ENCODE results near the gene SMARCC1. TPM values are rescaled to one million over a fixed set of nuclear protein-coding genes. Genes with fewer than 3 reads are reported as not detected.

SMARCC1 gene
- total and polyA plus RNA-seq, 4 experiments from 2014 or later = 29.5 to 101 (median 72.7) TPM

DNA sequence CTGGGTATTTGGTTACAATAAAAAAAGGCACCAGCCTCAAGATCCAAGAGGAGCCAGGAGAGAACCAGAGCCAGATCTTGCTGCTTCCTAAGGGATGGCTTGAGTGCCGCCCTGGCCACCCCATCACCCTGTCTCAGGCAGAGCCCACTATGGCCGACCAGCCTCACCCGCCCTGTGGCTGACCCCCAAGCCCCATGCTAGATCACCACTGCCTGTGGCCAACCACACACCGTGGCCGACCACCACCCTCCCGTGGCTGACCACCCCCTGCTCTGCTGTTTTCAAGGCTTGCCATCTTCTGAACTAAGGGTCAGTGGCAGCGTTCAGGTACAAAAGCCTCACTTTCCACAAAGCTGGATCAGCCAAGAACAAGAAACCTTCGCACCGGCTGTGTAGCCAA is 215.0 kb downstream of the SMARCC1 start:
- H3K4me1 ChIP-seq (ENCODE audit: insufficient read depth, low read length) = no peaks in the 10 kb centered on the region
- H3K9me3 ChIP-seq (ENCODE audit: control insufficient read depth in 1 of 2, low read length in 2 of 2) = no peaks in the 10 kb centered on the region
- no peaks in the 10 kb centered on the region for H3K27me3 ChIP-seq (ENCODE audit: insufficient read depth, low read length)
- no peak overlapping the region for H3K4me3 Mint-ChIP-seq
- H3K9me3 Mint-ChIP-seq = peaks cover 0 to 2% (median 0%) of the 10 kb centered on the region in 8 donors
- POLR2A ChIA-PET (ENCODE audit: partially characterized antibody) = no interaction called here
- H3K4me3 ChIP-seq (ENCODE audit: low read length in 2 of 2) = no peak overlapping the region
- H3K27ac Mint-ChIP-seq = no peak overlapping the region
- H3K36me3 ChIP-seq (ENCODE audit: insufficient read depth, low read length) = no peaks in the 10 kb centered on the region
- H3K4me1 Mint-ChIP-seq = no peaks in the 10 kb centered on the region
- CTCF ChIA-PET (ENCODE audit: partially characterized antibody) = no interaction called here
- no peaks in the 10 kb centered on the region for H3K36me3 Mint-ChIP-seq
- no peak for DNase-seq
- H3K27me3 Mint-ChIP-seq = no peaks in the 10 kb centered on the region
- intact Hi-C loops (cut with micrococcal nuclease) = no loop called here
- no peak overlapping the region for H3K27ac ChIP-seq (ENCODE audit: low read depth, low read length)

DNA sequence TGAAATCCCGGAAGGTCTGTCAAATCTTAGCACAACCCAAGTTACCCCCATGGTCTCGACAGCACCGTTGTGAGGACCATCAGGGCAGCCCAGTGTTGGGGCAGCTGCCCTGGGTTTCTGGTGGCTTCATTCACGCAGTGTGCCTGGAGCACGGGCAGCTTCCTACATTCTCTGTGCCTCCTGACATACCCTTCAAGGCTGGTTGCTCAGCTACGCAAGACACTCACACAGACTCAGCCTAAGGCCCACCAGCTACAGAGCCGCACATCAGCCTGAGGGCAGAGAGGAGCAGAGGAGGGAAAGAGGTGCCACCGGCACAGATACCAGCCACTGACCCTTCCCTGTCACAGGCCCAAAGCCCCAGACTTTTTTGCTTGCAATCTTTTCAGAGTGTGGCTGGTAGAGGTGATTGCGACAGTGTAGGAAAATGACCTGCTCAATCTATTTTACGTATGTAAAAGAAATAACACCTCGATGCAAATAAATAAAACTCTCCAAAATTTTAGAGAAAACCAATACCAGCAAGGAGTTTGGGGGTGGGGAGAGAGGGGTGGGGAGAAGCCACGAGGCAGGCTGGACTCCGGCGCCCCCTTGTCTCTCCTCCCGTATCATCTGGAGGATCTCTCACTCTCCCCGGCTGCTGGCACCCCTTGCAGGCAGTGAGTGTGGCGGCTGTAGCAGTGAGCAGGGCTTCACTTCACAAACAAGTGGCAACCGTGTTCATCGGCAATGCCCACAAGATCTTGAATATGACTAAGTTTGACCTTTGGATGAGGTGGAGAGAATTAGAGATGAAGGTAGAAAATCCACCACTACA is 215.8 kb downstream of the SMARCC1 start:
- ChIA-PET CTCF (ENCODE audit: partially characterized antibody) (no interaction called here), POLR2A (ENCODE audit: partially characterized antibody) (no interaction called here)
- Histone ChIP-seq H3K36me3 (ENCODE audit: insufficient read depth, low read length) (no peaks in the 10 kb centered on the region), H3K27ac (ENCODE audit: low read depth, low read length) (no peak overlapping the region), H3K27me3 (ENCODE audit: insufficient read depth, low read length) (no peaks in the 10 kb centered on the region), H3K4me3 (ENCODE audit: low read length in 2 of 2) (no peak overlapping the region), H3K4me1 (ENCODE audit: insufficient read depth, low read length) (no peaks in the 10 kb centered on the region), H3K9me3 (ENCODE audit: control insufficient read depth in 1 of 2, low read length in 2 of 2) (no peaks in the 10 kb centered on the region)
- no peak overlapping the region for H3K27ac Mint-ChIP-seq
- H3K36me3 Mint-ChIP-seq = no peaks in the 10 kb centered on the region
- intact Hi-C loops (cut with micrococcal nuclease) = no loop called here
- H3K9me3 Mint-ChIP-seq = no peaks in the 10 kb centered on the region
- DNase-seq = no peak
- no peaks in the 10 kb centered on the region for H3K4me1 Mint-ChIP-seq
- H3K27me3 Mint-ChIP-seq = no peaks in the 10 kb centered on the region
- H3K4me3 Mint-ChIP-seq = no peak overlapping the region

DNA sequence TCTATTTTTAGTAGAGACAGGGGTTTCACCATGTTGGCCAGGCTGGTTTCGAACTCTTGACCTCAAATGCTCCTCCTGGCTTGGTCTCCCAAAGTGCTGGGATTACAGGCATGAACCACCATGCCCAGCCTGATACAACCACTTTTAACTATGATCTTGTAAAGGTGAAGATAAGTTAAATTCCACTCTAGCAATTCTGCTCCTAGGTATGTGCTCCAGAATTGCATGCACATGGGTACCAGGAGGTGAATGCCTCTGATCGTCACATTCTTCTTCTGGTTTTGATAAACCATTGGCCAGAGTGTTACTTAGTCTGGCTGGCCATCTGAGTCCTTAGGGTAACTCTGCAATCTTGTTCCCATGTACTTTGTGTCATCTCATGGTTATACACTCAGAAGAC is 225.3 kb downstream of the SMARCC1 start:
- CTCF ChIA-PET (ENCODE audit: partially characterized antibody) = interaction anchor here (1.4 kb wide), 1 partner anchor 9 kb away, joined by 3 read pairs; no protein-coding TSS in a partner anchor
- Histone ChIP-seq H3K9me3 (ENCODE audit: control insufficient read depth in 1 of 2, low read length in 2 of 2) (no peaks in the 10 kb centered on the region), H3K36me3 (ENCODE audit: insufficient read depth, low read length) (no peaks in the 10 kb centered on the region), H3K27ac (ENCODE audit: low read depth, low read length) (no peak overlapping the region), H3K27me3 (ENCODE audit: insufficient read depth, low read length) (no peaks in the 10 kb centered on the region), H3K4me3 (ENCODE audit: low read length in 2 of 2) (no peak overlapping the region), H3K4me1 (ENCODE audit: insufficient read depth, low read length) (no peaks in the 10 kb centered on the region)
- no peak overlapping the region for H3K4me3 Mint-ChIP-seq
- peaks cover 5 to 6% of the 10 kb centered on the region in 2 donors for H3K27me3 Mint-ChIP-seq
- H3K9me3 Mint-ChIP-seq = peaks cover 0 to 6% (median 0%) of the 10 kb centered on the region in 8 donors
- no peaks in the 10 kb centered on the region for H3K36me3 Mint-ChIP-seq
- no peak for DNase-seq
- H3K4me1 Mint-ChIP-seq = no peaks in the 10 kb centered on the region
- intact Hi-C loops (cut with micrococcal nuclease) = no loop called here
- no peak overlapping the region for H3K27ac Mint-ChIP-seq
- POLR2A ChIA-PET (ENCODE audit: partially characterized antibody) = interaction anchor here (0.6 kb wide), 1 partner anchor 441 kb away, joined by 3 read pairs; no protein-coding TSS in a partner anchor

DNA sequence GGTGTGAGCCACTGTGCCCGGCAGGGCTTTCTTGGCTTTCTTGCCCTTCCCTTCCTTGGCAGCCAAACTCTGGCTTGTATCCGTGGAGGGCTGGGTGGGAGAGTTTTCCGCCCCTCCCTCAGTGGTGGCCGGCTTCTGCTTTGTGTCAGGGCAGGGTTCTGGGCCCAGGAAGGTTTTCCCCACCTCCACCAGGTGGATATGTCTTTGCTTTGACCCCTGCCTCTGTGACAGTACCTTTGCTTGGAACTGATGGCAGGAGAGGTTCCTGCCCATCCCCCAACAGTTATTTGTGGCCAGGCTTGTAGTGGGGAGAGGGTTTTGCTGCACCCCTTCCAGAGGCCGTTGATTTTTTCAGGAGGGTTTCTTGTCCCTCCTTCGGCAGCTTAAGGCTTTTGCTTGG is 227.4 kb downstream of the SMARCC1 start:
- Histone ChIP-seq H3K4me3 (ENCODE audit: low read length in 2 of 2) (no peak overlapping the region), H3K9me3 (ENCODE audit: control insufficient read depth in 1 of 2, low read length in 2 of 2) (no peaks in the 10 kb centered on the region), H3K36me3 (ENCODE audit: insufficient read depth, low read length) (no peaks in the 10 kb centered on the region), H3K27me3 (ENCODE audit: insufficient read depth, low read length) (no peaks in the 10 kb centered on the region), H3K27ac (ENCODE audit: low read depth, low read length) (no peak overlapping the region), H3K4me1 (ENCODE audit: insufficient read depth, low read length) (no peaks in the 10 kb centered on the region)
- ChIA-PET CTCF (ENCODE audit: partially characterized antibody) (no interaction called here), POLR2A (ENCODE audit: partially characterized antibody) (no interaction called here)
- H3K4me1 Mint-ChIP-seq = peaks cover 0 to 4% (median 0%) of the 10 kb centered on the region in 4 donors
- no peak overlapping the region for H3K4me3 Mint-ChIP-seq
- H3K27ac Mint-ChIP-seq = no peak overlapping the region
- H3K9me3 Mint-ChIP-seq = peaks cover 0 to 6% (median 0%) of the 10 kb centered on the region in 8 donors
- no peak for DNase-seq
- H3K27me3 Mint-ChIP-seq = peaks cover 5 to 11% of the 10 kb centered on the region in 2 donors
- no peaks in the 10 kb centered on the region for H3K36me3 Mint-ChIP-seq
- intact Hi-C loops (cut with micrococcal nuclease) = no loop called here

DNA sequence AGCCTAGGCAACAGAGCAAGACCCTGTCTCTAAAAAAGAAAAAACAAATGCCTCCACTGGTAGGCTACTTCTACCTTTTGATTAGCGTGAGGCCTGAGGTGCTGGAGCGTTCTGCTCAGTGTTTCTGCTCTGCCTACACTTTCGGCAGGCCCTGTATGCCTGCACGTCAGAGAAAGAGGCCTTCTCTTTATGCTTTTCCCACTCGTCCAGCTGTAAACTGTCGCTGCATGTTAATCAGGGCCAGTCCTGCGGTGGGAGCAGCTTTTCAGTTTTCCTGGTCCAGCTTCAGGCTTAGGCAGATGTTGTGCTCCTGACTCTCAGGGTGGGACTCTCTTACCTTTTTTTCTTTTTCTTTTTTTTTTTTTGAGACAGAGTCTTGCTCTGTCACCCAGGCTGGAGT is 228.3 kb downstream of the SMARCC1 start:
- Mint-ChIP-seq H3K27ac (no peak overlapping the region), H3K4me1 (peaks cover 0 to 4% (median 0%) of the 10 kb centered on the region in 4 donors), H3K36me3 (no peaks in the 10 kb centered on the region), H3K4me3 (no peak overlapping the region), H3K27me3 (peaks cover 5 to 13% of the 10 kb centered on the region in 2 donors), H3K9me3 (peaks cover 0 to 6% (median 0%) of the 10 kb centered on the region in 8 donors)
- no peaks in the 10 kb centered on the region for H3K27me3 ChIP-seq (ENCODE audit: insufficient read depth, low read length)
- no peaks in the 10 kb centered on the region for H3K36me3 ChIP-seq (ENCODE audit: insufficient read depth, low read length)
- H3K4me1 ChIP-seq (ENCODE audit: insufficient read depth, low read length) = no peaks in the 10 kb centered on the region
- H3K9me3 ChIP-seq (ENCODE audit: control insufficient read depth in 1 of 2, low read length in 2 of 2) = no peaks in the 10 kb centered on the region
- H3K4me3 ChIP-seq (ENCODE audit: low read length in 2 of 2) = no peak overlapping the region
- H3K27ac ChIP-seq (ENCODE audit: low read depth, low read length) = no peak overlapping the region
- intact Hi-C loops (cut with micrococcal nuclease) = no loop called here
- POLR2A ChIA-PET (ENCODE audit: partially characterized antibody) = no interaction called here
- DNase-seq = no peak
- CTCF ChIA-PET (ENCODE audit: partially characterized antibody) = interaction anchor here (0.8 kb wide), 1 partner anchor 27 kb away, joined by 3 read pairs; no protein-coding TSS in a partner anchor

DNA sequence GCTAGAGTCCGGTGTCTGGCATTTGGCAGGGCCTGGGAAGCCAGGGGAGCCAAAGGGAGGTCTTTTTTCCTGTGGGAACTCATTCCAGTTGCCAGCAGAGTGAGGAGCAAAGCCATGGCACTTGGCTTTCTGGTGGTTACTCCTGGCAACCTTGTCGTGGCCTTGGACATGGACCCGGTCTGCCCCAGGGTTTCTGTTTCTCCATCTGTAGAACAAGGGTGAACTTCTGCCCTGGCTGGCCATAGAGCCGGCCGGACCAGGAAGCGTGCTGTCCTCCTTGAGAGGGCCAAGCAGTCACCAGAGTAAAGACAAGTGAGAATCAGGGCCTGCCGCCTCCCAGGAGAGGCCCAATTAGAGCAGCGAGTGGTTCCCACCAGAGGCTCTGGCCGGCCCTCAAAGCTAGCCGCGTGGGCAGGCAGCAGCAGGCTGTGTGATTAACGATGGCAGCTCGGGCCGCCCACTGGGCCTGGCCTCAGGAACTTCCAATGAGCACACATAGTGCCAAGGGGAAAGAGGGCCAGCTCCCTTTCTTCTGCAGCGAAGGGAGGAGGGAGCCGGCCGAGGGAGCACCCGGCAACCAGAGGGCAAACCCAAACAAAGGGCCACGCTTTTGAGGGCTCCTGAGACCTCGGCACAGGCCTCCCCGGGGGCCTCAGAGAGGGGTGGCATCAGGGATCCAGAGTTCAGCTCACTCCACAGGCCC is 239.1 kb downstream of the SMARCC1 start:
- Mint-ChIP-seq H3K27me3 (peaks cover 3 to 5% of the 10 kb centered on the region in 2 donors), H3K9me3 (no peaks in the 10 kb centered on the region), H3K27ac (no peak overlapping the region), H3K4me1 (peaks cover 0 to 2% (median 0%) of the 10 kb centered on the region in 4 donors), H3K4me3 (no peak overlapping the region), H3K36me3 (no peaks in the 10 kb centered on the region)
- H3K4me1 ChIP-seq (ENCODE audit: insufficient read depth, low read length) = no peaks in the 10 kb centered on the region
- POLR2A ChIA-PET (ENCODE audit: partially characterized antibody) = no interaction called here
- intact Hi-C loops (cut with micrococcal nuclease) = no loop called here
- no peak overlapping the region for H3K27ac ChIP-seq (ENCODE audit: low read depth, low read length)
- CTCF ChIA-PET (ENCODE audit: partially characterized antibody) = no interaction called here
- DNase-seq = no peak
- no peaks in the 10 kb centered on the region for H3K9me3 ChIP-seq (ENCODE audit: control insufficient read depth in 1 of 2, low read length in 2 of 2)
- no peaks in the 10 kb centered on the region for H3K27me3 ChIP-seq (ENCODE audit: insufficient read depth, low read length)
- H3K36me3 ChIP-seq (ENCODE audit: insufficient read depth, low read length) = no peaks in the 10 kb centered on the region
- H3K4me3 ChIP-seq (ENCODE audit: low read length in 2 of 2) = no peak overlapping the region

DNA sequence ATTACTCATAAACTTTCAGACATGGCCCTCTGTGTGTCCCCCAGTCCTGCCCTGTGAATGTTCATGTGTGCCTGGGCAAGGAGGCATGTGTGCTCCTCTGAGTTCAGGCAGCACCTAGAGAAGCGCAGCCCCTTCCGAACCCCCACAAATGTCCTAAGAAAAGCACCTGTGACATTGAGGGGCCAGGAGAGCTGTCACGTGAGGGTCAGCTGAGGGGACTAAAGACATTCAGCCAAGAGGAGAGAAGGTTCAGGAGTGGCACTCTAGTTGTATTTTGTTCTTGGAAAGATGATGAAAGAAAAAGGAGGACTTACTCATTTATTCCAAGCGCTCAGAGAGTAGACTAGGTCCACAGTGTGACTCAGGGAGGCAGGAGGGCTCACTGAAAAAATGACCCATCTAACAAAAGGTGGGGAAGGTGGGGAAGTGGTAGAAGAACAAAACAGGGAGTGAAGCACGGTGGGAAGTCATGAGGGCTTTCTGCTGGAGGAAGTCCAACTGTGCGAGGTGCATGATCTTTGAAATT is 240.0 kb downstream of the SMARCC1 start:
- Histone ChIP-seq H3K4me1 (ENCODE audit: insufficient read depth, low read length) (no peaks in the 10 kb centered on the region), H3K4me3 (ENCODE audit: low read length in 2 of 2) (no peak overlapping the region), H3K36me3 (ENCODE audit: insufficient read depth, low read length) (no peaks in the 10 kb centered on the region), H3K27ac (ENCODE audit: low read depth, low read length) (no peak overlapping the region), H3K9me3 (ENCODE audit: control insufficient read depth in 1 of 2, low read length in 2 of 2) (no peaks in the 10 kb centered on the region), H3K27me3 (ENCODE audit: insufficient read depth, low read length) (no peaks in the 10 kb centered on the region)
- ChIA-PET POLR2A (ENCODE audit: partially characterized antibody) (no interaction called here), CTCF (ENCODE audit: partially characterized antibody) (no interaction called here)
- no peaks in the 10 kb centered on the region for H3K36me3 Mint-ChIP-seq
- H3K27ac Mint-ChIP-seq = peak overlapping the region in 1 of 7 donors; percentile 2
- no peak for DNase-seq
- no peak overlapping the region for H3K4me3 Mint-ChIP-seq
- H3K4me1 Mint-ChIP-seq = peaks cover 0 to 2% (median 0%) of the 10 kb centered on the region in 4 donors
- no peaks in the 10 kb centered on the region for H3K9me3 Mint-ChIP-seq
- peaks cover 3 to 10% of the 10 kb centered on the region in 2 donors for H3K27me3 Mint-ChIP-seq
- intact Hi-C loops (cut with micrococcal nuclease) = no loop called here
